Mesenchymal stem cell (in vitro differentiated cells and primary cell): ENCODE results near the gene CUL2.

Source experiments
- DNase-seq: peaks from one replicate; pipeline ENCODE4 v3.0.0-alpha.2; 2013
- H2AFZ ChIP-seq: one replicate; pipeline ENCODE4 v1.6.1; 2013; ENCODE audit warnings: low read depth, mild to moderate bottlenecking, control low read depth, inconsistent platforms, low read length, moderate library complexity
- H2AK5ac ChIP-seq: 2 replicates; pipeline ENCODE4 v1.6.1; 2013; ENCODE audit warnings: low read length, moderate library complexity, mild to moderate bottlenecking, inconsistent platforms; ENCODE audit not compliant: severe bottlenecking
- H2BK120ac ChIP-seq: one replicate; pipeline ENCODE4 v1.6.1; 2013; ENCODE audit warnings: low read depth, mild to moderate bottlenecking, inconsistent platforms, low read length, moderate library complexity
- H2BK12ac ChIP-seq, 2 experiments: one replicate each; pipeline ENCODE4 v1.6.1; 2013; ENCODE audit warnings: inconsistent platforms in 2 of 2, low read length in 2 of 2, mild to moderate bottlenecking in 2 of 2, moderate library complexity in 2 of 2, control low read depth in 1 of 2
- H2BK15ac ChIP-seq: one replicate; pipeline ENCODE4 v1.6.1; 2013; ENCODE audit warnings: mild to moderate bottlenecking, low read depth, inconsistent platforms; ENCODE audit not compliant: poor library complexity, severe bottlenecking
- H2BK5ac ChIP-seq: 2 replicates; pipeline ENCODE4 v1.6.1; 2013; ENCODE audit warnings: low read depth, mild to moderate bottlenecking, low read length, control low read depth, inconsistent platforms; ENCODE audit not compliant: poor library complexity, severe bottlenecking
- H3K14ac ChIP-seq, 2 experiments: one replicate each; pipeline ENCODE4 v1.6.1; 2013; ENCODE audit warnings: inconsistent platforms in 2 of 2, low read length in 2 of 2, control low read depth in 1 of 2, mild to moderate bottlenecking in 1 of 2, moderate library complexity in 1 of 2
- H3K18ac ChIP-seq, 2 experiments: one replicate each; pipeline ENCODE4 v1.6.1; 2013; ENCODE audit warnings: inconsistent platforms in 2 of 2, low read length in 2 of 2, control low read depth in 1 of 2, low read depth in 1 of 2, mild to moderate bottlenecking in 1 of 2
- H3K23ac ChIP-seq, 2 experiments: one replicate each; pipeline ENCODE4 v1.6.1; 2013; ENCODE audit warnings: inconsistent platforms in 2 of 2, low read length in 2 of 2, mild to moderate bottlenecking in 2 of 2, moderate library complexity in 2 of 2, control low read depth in 1 of 2
- H3K27ac ChIP-seq: 2 replicates; pipeline ENCODE4 v1.5.1; 2013; ENCODE audit warnings: mild to moderate bottlenecking, moderate library complexity, low read length, control low read depth, inconsistent platforms; ENCODE audit not compliant: poor library complexity, severe bottlenecking
- H3K27me3 ChIP-seq, 2 experiments: 2 replicates each; pipeline versions ENCODE4 v1.6.1 to v1.7.0; 2013; ENCODE audit warnings: low read length in 2 of 2, mild to moderate bottlenecking in 2 of 2, moderate library complexity in 2 of 2, control low read depth in 1 of 2, inconsistent platforms in 1 of 2; ENCODE audit not compliant: control insufficient read depth in 1 of 2, insufficient read depth in 1 of 2
- H3K36me3 ChIP-seq, 2 experiments: 2 replicates each; pipeline versions ENCODE4 v1.6.1 to v1.7.0; 2013; ENCODE audit warnings: low read length in 2 of 2, control low read depth in 1 of 2, inconsistent platforms in 1 of 2, low read depth in 1 of 2, mild to moderate bottlenecking in 1 of 2; ENCODE audit not compliant: insufficient read depth in 2 of 2, control insufficient read depth in 1 of 2
- H3K4ac ChIP-seq, 2 experiments: one replicate each; pipeline ENCODE4 v1.6.1; 2013; ENCODE audit warnings: inconsistent platforms in 2 of 2, low read length in 2 of 2, mild to moderate bottlenecking in 2 of 2, moderate library complexity in 2 of 2, control low read depth in 1 of 2, low read depth in 1 of 2
- H3K4me1 ChIP-seq: 2 replicates; pipeline ENCODE4 v1.6.1; 2013; ENCODE audit warnings: low read depth, low read length, control low read depth; ENCODE audit not compliant: control insufficient read depth, insufficient read depth
- H3K4me2 ChIP-seq: 2 replicates; pipeline ENCODE4 v1.6.1; 2013; ENCODE audit warnings: low read length, mild to moderate bottlenecking, inconsistent platforms; ENCODE audit not compliant: poor library complexity, severe bottlenecking
- H3K4me3 ChIP-seq, 2 experiments: 2 replicates each; pipeline versions ENCODE4 v1.5.1 to v1.7.0; 2013; ENCODE audit warnings: low read length in 2 of 2, mild to moderate bottlenecking in 2 of 2, control low read depth in 1 of 2, low read depth in 1 of 2; ENCODE audit not compliant: insufficient read depth in 1 of 2
- H3K79me1 ChIP-seq: replicated peaks from 2 replicates; pipeline ENCODE4 v1.6.1; 2013; ENCODE audit warnings: mild to moderate bottlenecking, control low read depth, low read length, inconsistent platforms; ENCODE audit not compliant: poor library complexity, severe bottlenecking
- H3K9ac ChIP-seq: 2 replicates; pipeline ENCODE4 v1.7.0; 2013; ENCODE audit warnings: mild to moderate bottlenecking, low read length, moderate library complexity
- H3K9me3 ChIP-seq: 2 replicates; pipeline ENCODE4 v1.7.0; 2013; ENCODE audit warnings: mild to moderate bottlenecking, low read length; ENCODE audit not compliant: control insufficient read depth
- H4K8ac ChIP-seq: one replicate; pipeline ENCODE4 v1.6.1; 2013; ENCODE audit warnings: inconsistent platforms, mild to moderate bottlenecking, low read length, moderate library complexity
- H4K91ac ChIP-seq: one replicate; pipeline ENCODE4 v1.6.1; 2013; ENCODE audit warnings: mild to moderate bottlenecking, low read length, inconsistent platforms
- WGBS: methylation state at CpG from one replicate; pipeline ENCODE4 v1.1.7; 2013; ENCODE audit warnings: mixed read lengths; 5-methylcytosine and 5-hydroxymethylcytosine counted together

Gene CUL2

DNA sequence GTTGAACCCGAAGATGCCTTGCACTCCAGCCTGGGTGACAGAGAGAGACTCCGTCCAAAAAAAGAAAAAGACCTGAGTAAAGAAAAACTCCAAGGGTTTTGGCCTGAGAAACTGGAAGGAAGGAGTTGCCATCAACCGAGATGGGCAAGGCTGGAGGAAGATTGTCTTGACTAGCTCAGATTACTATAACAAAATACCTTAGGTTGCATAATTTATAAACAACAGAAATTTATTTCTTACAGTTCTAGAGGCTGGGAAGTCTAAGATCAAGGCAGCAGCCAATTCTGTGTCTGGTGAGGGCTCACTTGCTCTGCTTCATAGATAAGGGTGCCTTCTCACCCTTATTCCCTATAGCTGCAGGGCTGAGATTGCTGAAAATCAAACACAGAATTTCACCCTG, 91.2 kb downstream of the CUL2 start:
- Histone ChIP-seq H2AK5ac (no peak overlapping the region), H2AFZ (no peak overlapping the region), H3K79me1 (no peaks in the 10 kb centered on the region), H3K4ac (no peak overlapping the region), H3K4me3 (no peak overlapping the region), H3K36me3 (peaks cover 1 to 4% of the 10 kb centered on the region in 2 experiments), H3K23ac (no peak overlapping the region), H3K9me3 (no peaks in the 10 kb centered on the region), H4K8ac (no peak overlapping the region), H2BK15ac (no peak overlapping the region), H2BK120ac (no peak overlapping the region), H2BK5ac (no peak overlapping the region), H3K14ac (no peak overlapping the region), H3K27me3 (no peaks in the 10 kb centered on the region), H3K4me1 (peaks cover 10% of the 10 kb centered on the region), H2BK12ac (no peak overlapping the region), H3K18ac (no peak overlapping the region), H3K27ac (no peak overlapping the region), H4K91ac (no peak overlapping the region), H3K9ac (no peak overlapping the region), H3K4me2 (no peak overlapping the region)
- WGBS = 100% methylated on average over 2 of the region's 3 CpGs
- no peak for DNase-seq

DNA sequence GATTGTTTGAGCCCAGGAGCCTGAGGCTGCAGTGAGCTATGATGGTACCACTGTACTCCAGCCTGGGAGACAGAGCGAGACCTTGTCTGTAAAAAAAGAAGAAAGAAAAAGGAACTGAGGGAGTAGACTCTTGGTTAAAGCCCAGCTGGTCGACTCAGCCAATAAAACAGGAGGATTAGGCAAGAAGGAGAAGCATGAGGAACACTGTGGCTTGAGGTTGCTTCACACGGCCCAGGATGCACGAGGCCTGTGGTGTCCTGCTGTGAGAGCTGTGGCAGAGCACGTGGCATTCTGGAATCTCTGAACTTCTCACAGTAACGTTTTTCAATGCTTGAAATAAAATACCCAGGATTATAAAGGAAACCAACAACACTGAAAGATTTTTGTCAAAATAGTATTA, 93.3 kb downstream of the CUL2 start:
- H3K36me3 ChIP-seq = no peaks in the 10 kb centered on the region
- H2BK15ac ChIP-seq = no peak overlapping the region
- no peak overlapping the region for H4K91ac ChIP-seq
- H3K9me3 ChIP-seq = no peaks in the 10 kb centered on the region
- H2BK5ac ChIP-seq = no peak overlapping the region
- no peak overlapping the region for H3K4ac ChIP-seq
- H3K27me3 ChIP-seq = no peaks in the 10 kb centered on the region
- no peak overlapping the region for H2BK12ac ChIP-seq
- no peak overlapping the region for H3K4me3 ChIP-seq
- no peak overlapping the region for H2AFZ ChIP-seq
- no peak overlapping the region for H2BK120ac ChIP-seq
- no peak overlapping the region for H3K4me2 ChIP-seq
- no peak overlapping the region for H3K14ac ChIP-seq
- peaks cover 9% of the 10 kb centered on the region for H3K4me1 ChIP-seq
- 85% methylated on average over 6 of the region's 6 CpGs for WGBS
- no peak overlapping the region for H3K23ac ChIP-seq
- peak; percentile 40 for DNase-seq
- no peaks in the 10 kb centered on the region for H3K79me1 ChIP-seq
- no peak overlapping the region for H4K8ac ChIP-seq
- H2AK5ac ChIP-seq = no peak overlapping the region
- no peak overlapping the region for H3K27ac ChIP-seq
- H3K9ac ChIP-seq = no peak overlapping the region
- no peak overlapping the region for H3K18ac ChIP-seq

DNA sequence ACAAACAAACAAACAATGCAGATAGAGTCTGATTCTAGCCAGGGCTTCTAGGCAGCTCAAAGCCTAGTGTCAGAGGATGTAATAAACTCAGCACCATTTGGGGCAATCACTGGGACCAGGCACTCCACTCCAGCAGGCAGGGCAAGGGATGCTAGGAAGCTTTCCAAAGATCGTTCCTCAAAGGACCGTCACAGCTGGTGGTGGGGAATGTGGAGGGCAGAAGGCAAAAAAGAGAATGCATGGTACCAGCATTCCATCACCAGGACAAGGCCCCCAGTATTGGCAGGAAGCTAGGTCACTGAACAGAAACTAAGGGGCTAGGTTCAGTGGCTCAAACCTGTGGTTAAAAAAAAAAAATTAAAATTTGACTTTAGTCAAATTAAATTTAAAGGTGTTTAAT, 94.2 kb downstream of the CUL2 start:
- H2AK5ac ChIP-seq = peak overlapping the region; percentile 6
- H3K4me1 ChIP-seq = peaks cover 9% of the 10 kb centered on the region
- no peak overlapping the region for H3K4ac ChIP-seq
- H3K79me1 ChIP-seq = no peaks in the 10 kb centered on the region
- no peak for DNase-seq
- no peak overlapping the region for H2AFZ ChIP-seq
- no peak overlapping the region for H2BK15ac ChIP-seq
- no peak overlapping the region for H3K23ac ChIP-seq
- H3K27ac ChIP-seq = no peak overlapping the region
- WGBS = 88% methylated on average over 2 of the region's 2 CpGs
- H3K4me3 ChIP-seq = no peak overlapping the region
- H3K9ac ChIP-seq = no peak overlapping the region
- H3K4me2 ChIP-seq = no peak overlapping the region
- H2BK12ac ChIP-seq = no peak overlapping the region
- no peak overlapping the region for H2BK5ac ChIP-seq
- no peaks in the 10 kb centered on the region for H3K27me3 ChIP-seq
- no peak overlapping the region for H2BK120ac ChIP-seq
- no peaks in the 10 kb centered on the region for H3K36me3 ChIP-seq
- H4K8ac ChIP-seq = no peak overlapping the region
- no peaks in the 10 kb centered on the region for H3K9me3 ChIP-seq
- no peak overlapping the region for H4K91ac ChIP-seq
- H3K18ac ChIP-seq = no peak overlapping the region
- no peak overlapping the region for H3K14ac ChIP-seq

DNA sequence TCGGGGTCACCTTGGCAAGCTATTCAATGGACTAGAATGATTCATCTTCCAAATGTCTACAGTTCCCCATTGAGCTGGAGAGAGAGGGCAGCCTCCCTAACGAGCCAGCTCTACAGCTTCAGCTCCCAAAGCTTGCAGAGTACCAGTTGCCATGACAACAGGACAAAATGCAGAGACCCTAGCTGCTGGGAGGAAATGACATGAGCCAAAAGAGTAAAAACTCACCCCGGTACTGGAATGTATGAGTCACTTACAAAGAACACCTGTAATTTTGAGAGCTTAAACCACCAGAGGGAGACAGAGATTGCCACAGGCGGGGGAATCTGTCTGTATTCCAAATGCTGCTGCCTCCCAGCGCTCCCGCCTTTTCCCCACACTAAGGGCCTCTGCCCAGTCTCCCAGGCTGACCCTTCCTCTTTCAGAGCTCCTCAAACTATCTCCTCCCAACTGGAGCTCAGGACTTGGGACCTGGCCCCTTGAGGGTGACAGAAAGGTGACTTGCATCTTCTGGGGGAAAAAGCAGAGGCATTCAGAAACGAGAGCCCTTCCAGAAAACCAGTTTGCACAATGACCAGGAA, 95.5 kb downstream of the CUL2 start:
- no peak overlapping the region for H3K9ac ChIP-seq
- no peaks in the 10 kb centered on the region for H3K9me3 ChIP-seq
- H2AK5ac ChIP-seq = no peak overlapping the region
- no peak overlapping the region for H2BK12ac ChIP-seq
- WGBS = 18% methylated on average over 5 of the region's 7 CpGs
- no peak overlapping the region for H3K18ac ChIP-seq
- H4K8ac ChIP-seq = no peak overlapping the region
- peak; percentile 66 for DNase-seq
- H3K4ac ChIP-seq = no peak overlapping the region
- H3K79me1 ChIP-seq = no peaks in the 10 kb centered on the region
- H3K4me3 ChIP-seq = no peak overlapping the region
- peaks cover 9% of the 10 kb centered on the region for H3K4me1 ChIP-seq
- no peak overlapping the region for H4K91ac ChIP-seq
- no peak overlapping the region for H2BK120ac ChIP-seq
- no peaks in the 10 kb centered on the region for H3K27me3 ChIP-seq
- H3K23ac ChIP-seq = no peak overlapping the region
- no peak overlapping the region for H2AFZ ChIP-seq
- no peak overlapping the region for H3K14ac ChIP-seq
- no peaks in the 10 kb centered on the region for H3K36me3 ChIP-seq
- H3K4me2 ChIP-seq = no peak overlapping the region
- no peak overlapping the region for H3K27ac ChIP-seq
- no peak overlapping the region for H2BK5ac ChIP-seq
- H2BK15ac ChIP-seq = no peak overlapping the region
